GM21367 (cell line): ENCODE results near the gene OR56B1.

ENCODE experiments used
- ATAC-seq: cut with Tn5 transposase; IDR thresholded peaks from one replicate; pipeline ENCODE4 v1.9.1; 2021; ENCODE audit not compliant: unreplicated experiment

OR56B1 gene

DNA sequence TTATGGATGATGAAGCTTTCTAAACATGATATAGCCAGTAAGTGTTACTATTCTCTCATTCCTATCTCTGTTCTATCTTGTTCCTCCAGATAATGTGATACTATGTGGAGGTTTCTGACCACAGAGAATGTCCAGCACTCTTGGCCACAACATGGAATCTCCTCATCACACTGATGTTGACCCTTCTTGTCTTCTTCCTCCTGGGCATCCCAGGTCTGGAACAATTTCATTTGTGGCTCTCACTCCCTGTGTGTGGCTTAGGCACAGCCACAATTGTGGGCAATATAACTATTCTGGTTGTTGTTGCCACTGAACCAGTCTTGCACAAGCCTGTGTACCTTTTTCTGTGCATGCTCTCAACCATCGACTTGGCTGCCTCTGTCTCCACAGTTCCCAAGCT lies 9.9 kb upstream of the OR56B1 start:
- no peak for ATAC-seq

DNA sequence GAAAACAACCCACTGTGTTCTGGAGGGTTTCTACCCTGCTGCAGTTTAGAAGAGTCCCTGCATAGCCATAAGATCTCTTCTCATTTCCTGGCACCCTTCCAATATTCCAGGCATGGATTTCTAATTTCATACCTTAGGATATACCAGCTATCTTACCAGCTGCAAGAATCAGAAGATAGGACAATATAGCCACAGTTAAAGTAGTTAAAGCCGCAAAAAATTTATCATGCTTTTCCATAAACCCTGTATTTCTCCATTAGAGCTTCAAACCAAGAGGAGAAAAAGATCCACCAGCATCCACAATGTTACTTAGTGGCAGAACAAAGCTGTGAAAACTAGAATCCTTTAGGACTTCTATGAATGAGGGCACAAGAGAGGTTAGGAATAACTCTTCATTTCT lies 8.6 kb upstream of the OR56B1 start:
- ATAC-seq = no peak

DNA sequence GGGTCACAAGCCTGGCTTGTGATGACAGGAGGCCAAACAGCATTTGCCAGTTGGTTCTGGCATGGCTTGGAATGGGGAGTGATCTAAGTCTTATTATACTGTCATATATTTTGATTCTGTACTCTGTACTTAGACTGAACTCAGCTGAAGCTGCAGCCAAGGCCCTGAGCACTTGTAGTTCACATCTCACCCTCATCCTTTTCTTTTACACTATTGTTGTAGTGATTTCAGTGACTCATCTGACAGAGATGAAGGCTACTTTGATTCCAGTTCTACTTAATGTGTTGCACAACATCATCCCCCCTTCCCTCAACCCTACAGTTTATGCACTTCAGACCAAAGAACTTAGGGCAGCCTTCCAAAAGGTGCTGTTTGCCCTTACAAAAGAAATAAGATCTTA lies 843 bp downstream of the OR56B1 start:
- ATAC-seq = no peak

DNA sequence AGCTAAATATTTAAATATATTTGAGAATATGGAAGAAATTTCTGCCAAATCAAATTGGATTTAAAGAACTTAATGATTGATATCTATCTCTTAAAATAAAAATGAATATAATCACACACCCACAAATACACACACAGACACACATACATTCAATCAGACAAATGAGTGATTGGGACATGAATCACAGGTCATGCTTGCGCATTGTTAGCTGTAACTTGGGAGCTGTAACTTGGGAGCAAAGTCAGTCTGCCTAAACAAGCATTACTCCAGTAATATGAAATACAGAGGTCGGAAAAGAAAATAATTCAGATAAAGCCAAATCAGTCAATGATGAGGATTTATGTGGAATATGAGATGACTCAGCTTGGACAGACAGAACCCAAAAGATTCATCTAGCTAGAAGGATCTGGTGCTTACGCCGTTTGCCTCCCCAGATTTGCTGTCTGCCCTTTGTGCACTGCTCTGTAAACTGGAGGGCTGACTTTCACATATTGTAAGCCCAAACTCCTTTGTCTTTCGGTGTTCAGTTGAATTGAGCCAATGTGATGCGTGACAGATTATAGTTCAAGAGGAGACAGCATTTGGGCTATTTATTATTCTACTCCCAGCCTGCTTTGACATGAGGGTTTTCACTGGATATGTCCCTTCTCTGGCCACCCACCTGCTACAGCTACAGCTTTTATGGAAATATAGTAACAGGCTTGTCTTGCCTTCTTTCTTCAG lies 1.6 kb downstream of the OR56B1 start:
- ATAC-seq = no peak

DNA sequence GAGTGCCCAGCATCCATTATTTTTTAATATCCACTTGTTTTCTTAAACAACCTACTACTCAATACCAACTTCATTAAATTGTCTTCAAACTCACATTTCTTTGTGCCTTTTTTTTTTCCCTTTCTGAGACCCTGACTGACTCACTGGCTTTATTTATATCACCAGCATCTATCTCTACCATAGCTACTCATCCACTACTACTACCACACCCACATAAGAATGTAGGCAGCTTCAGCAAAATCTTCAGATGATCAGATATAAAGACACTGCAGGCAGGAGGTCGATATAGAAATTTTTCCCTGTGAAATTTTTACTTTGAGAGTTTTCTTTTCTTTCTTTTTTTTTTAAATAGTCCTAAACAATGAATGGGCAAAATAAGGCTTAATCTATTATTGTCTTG lies 2.2 kb downstream of the OR56B1 start:
- no peak for ATAC-seq

DNA sequence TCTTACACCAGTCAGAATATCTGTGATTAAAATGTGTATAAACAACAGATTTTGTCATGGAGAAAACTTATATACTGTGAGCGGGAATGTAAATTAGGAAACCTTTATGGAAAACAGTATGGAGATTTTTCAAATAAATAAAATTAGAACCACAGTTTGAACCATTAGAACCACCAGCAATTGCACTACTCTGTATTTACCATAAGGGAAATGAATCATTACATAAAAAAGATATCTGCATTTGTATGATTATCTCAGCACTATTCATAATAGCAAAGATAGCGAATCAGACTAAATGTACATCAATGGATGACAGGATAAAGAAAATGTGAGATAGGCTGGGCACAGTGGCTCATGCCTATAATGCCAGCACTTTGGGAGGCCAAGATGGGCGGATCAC lies 10.4 kb downstream of the OR56B1 start:
- no peak for ATAC-seq

DNA sequence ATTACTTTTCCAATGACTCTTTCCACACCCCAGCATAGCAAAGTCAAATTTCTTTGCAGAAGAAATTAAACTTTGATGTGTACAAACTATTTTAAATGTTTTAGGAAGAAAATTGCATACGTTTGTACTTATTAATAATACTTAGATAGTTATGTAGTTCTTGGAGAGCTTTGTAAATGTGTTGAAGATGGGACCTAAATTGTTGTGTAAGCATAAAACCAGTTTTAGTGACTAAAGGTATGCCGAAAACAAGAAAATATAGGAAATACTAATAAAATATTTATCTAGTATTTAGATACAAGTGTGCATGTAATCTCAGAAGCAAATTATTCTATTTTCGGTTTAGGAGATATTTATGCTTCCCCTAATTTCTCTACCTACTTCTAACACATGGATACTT lies 13.6 kb downstream of the OR56B1 start:
- no peak for ATAC-seq

DNA sequence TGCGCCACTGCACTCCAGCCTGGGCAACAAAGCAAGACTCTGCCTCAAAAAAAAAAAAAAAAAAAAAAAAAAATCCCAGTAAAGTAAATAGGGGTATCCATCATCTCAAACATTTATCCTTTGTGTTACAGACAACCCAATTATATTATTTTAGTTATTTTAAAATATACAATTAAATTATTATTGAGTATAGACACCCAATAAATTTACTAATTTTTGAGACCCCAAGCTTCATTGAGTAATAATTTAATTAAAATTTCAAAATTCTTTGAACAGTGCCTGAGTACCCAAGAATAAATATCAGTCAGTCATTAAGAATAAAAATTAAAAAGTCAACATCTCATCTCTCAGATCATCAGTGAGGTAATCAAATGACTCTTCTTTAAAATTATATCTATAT lies 17.7 kb downstream of the OR56B1 start, which contains the start of gene OR52N4:
TSS of gene OR52N4 (plus strand) at position 301 of the 400 bp plus-strand sequence. CDS start 498 bp downstream, outside the sequence.
- no peak for ATAC-seq

DNA sequence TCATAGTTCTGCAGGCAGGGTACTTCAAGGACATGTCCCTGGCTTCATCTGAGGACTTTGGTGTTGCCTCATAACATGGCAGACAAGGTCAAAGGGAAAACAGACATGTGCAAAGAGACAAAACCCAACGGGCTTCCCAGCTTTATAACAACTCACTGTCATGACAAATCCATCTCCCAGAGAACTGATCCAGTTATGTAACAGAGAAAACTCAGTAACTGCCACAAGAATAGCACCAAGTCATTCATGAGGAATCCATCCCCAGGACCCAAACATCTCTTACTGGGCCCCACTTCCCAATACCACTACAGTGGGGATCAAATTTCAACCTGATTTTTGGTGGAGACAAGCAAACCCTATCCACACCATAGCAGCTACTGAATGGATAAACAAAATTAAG lies 30.8 kb downstream of the OR56B1 start:
- ATAC-seq = no peak

DNA sequence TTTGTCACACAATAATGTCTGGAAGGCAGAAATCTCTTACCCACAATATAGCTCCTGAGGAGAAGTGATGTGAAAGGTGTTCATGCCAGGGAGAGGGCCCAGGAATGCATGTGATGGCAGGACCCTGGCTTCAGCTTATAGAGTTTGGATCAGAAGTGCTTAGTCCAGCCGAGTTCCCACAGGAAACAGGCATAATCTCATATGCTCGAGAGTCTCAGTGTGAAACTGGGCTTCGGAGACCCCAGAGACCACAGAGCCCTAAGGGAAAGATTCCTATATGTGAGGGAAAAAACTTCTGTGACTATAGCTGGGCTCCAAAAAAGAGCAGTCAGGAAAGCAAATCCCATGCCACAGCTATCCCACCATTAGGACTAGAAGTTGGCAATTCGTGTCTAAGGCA lies 47.0 kb downstream of the OR56B1 start, which contains the start of gene OR52N5:
TSS of gene OR52N5 (minus strand) at position 101 of the 400 bp plus-strand sequence. CDS start 4,721 bp downstream, outside the sequence.
- no peak for ATAC-seq
